Femur (tissue), 1 donor: ENCODE data around the gene NLRP13.

Experiments used
- DNase-seq: peaks from one replicate; pipeline ENCODE4 v3.0.0-alpha.2; 2017

NLRP13 gene

DNA sequence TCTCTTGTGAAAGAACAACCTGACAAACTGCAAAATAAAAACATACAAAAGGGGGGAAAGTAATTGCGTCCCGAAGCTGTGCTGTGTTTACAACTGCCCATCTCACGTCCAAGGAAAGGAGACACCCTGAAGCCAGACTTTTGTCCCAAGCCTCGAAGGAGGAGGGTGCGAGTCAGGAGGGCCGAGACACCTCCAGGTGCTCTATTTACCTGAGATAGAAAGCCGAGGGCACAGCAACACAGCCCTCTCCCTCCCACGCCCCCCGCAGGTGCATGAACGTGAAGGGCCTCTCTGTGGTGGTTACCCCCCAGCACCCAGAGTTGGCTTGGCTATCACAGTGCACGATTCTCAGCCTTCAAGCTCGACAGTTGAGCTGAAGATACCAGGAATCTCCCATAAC, 33.2 kb downstream of the NLRP13 start:
- DNase-seq: no peak

DNA sequence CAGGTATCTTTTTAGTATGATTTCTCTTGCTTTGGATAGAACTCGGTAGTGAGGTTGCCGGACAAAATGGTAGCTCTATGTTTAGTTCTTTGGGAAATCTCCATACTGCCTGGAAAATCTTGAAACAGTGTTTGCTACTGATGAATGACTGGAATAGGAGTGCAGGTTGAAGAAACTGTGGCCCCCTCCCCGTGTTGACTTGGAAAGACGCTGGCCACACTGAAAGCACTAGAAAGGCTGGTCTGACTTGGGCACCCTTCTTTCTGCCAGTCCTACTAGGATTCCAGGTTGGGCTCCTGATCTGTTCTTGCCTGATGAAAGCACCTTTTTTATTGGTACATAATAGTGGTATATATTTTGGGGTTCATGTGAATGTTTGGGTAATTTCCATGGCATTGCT, 49.5 kb downstream of the NLRP13 start:
- no peak for DNase-seq

DNA sequence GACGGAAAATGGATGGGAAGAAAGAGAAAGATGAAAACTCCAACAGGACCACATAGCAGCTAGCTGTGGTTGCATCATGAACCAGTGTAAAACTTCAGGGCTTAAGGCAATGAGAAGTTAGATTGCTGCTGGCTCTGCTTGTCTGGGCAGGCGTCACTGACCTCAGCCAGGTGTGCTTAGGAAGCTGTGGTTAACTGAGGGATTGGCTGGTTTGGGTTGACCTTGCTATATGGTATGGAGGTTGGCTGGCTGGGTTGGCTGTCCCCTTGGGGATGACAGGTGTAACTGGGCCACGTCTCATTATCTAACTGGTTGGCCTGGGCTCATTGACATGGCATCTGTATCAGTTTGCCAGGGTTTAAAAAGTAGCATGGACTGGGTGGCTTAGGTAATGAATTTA, 54.9 kb downstream of the NLRP13 start:
- no peak for DNase-seq

DNA sequence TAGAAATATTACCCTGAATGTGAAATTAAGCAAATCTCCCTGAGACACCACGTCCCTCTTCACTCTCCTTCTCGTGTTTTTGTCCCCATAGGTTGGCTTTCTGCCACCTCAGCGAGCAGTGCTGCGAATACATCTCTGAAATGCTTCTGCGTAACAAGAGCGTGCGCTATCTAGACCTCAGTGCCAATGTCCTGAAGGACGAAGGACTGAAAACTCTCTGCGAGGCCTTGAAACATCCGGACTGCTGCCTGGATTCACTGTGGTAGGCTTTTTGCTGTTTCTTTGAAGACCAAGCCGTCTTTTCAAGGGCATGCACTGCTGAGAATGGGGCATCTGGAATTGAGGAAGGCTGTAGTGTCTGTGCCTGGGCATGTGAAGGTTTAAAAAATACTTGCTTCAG, 61.4 kb downstream of the NLRP13 start:
- DNase-seq: no peak

DNA sequence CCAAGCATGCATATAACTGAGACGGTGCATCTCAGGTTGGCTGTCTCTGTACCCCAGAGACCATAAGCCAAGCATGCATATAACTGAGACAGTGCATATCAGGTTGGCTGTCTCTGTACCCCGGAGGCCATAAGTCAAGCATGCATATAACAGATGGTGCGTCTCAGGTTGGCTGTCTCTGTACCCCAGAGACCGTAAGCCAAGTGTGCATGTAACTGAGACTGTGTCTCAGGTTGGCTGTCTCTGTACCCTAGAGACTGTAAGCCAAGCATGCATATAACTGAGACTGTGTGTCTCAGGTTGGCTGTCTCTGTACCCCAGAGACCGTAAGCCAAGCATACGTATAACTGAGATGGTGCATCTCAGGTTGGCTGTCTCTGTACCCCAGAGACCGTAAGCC, 65.0 kb downstream of the NLRP13 start:
- DNase-seq: no peak

DNA sequence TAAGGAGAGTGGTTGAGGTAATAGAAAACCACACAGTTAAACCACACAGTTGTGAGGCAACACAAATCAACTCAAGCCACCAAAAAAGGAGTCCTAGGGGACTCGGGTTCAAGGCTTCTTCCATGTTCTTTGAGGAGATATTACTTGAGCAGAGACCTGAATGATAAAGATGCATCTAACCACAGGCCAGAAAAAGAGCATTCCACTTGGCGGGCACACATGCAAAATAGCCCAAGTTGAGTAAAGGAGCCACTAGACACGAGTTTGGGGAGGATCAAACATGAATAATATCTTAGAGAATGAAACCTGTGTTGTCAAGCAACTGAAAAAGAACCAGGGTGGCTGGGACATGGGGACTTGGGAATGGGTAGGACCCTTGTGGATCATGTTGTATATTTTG, 65.6 kb downstream of the NLRP13 start:
- DNase-seq: no peak

DNA sequence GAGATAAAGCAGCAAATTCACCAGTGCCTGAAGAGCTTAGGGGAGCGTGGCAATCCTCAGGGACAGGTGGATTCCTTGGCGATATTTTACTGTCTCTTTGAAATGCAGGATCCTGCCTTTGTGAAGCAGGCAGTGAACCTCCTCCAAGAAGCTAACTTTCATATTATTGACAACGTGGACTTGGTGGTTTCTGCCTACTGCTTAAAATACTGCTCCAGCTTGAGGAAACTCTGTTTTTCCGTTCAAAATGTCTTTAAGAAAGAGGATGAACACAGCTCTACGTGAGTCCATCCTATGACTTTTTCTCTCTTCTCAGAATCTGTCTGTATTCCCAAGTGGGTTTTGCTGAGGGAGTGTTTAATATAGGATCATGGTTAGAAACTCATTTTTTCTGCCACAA, 73.2 kb downstream of the NLRP13 start:
- DNase-seq: no peak

DNA sequence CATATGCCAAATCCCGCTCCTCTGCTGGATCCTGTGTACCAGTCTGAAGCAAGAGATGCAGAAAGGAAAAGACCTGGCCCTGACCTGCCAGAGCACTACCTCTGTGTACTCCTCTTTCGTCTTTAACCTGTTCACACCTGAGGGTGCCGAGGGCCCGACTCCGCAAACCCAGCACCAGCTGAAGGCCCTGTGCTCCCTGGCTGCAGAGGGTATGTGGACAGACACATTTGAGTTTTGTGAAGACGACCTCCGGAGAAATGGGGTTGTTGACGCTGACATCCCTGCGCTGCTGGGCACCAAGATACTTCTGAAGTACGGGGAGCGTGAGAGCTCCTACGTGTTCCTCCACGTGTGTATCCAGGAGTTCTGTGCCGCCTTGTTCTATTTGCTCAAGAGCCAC, 73.7 kb downstream of the NLRP13 start:
- no peak for DNase-seq

DNA sequence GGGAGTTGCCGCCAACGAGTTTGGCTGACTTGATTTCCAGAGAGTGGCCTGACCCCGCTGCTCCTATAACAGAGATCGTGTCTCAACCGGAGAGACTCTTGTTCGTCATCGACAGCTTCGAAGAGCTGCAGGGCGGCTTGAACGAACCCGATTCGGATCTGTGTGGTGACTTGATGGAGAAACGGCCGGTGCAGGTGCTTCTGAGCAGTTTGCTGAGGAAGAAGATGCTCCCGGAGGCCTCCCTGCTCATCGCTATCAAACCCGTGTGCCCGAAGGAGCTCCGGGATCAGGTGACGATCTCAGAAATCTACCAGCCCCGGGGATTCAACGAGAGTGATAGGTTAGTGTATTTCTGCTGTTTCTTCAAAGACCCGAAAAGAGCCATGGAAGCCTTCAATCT, 74.2 kb downstream of the NLRP13 start:
- DNase-seq: no peak

DNA sequence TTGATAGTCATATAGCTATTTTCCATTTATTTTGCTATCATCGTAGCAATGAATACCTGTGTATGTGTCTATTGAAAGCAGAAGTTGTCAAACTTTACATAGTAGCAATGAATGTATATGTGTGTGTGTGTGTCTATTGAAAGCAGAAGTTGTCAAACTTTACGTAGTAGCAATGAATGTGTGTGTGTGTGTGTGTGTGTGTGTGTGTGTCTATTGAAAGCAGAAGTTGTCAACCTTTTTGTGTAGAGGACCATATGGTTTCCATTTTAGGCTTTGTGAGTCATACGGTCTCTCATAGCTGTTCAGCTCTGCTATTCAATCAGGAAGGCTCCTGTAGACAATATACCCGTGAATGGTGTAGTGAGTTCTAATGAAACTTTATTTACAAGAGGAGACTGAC, 75.0 kb downstream of the NLRP13 start:
- DNase-seq: no peak

DNA sequence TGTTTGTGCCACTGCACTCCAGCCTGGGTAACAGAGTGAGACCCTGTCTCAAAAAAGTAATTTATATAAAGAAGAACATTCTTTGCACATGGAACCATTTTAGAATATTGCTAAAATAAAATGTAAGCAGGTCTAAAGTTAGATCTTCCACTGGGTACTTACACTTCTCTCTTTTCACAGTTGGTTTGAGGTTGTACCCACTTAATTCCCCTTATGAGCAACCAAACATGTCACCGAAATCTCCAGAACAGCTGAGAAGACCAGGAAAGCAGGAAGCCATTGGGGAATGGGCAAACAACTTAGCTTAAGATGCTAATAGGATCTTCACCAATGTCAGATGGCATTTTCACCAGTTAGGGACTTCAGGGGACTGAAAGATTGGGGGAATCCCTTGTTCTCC, 77.0 kb downstream of the NLRP13 start:
- no peak for DNase-seq
